ENCODE results near the gene CALM3.
"Not testable (repeated sequence)": the region's sequence is repeated elsewhere in the genome, so short reads cannot be mapped to it uniquely, and the experiment has no call there.

Gene CALM3

DNA sequence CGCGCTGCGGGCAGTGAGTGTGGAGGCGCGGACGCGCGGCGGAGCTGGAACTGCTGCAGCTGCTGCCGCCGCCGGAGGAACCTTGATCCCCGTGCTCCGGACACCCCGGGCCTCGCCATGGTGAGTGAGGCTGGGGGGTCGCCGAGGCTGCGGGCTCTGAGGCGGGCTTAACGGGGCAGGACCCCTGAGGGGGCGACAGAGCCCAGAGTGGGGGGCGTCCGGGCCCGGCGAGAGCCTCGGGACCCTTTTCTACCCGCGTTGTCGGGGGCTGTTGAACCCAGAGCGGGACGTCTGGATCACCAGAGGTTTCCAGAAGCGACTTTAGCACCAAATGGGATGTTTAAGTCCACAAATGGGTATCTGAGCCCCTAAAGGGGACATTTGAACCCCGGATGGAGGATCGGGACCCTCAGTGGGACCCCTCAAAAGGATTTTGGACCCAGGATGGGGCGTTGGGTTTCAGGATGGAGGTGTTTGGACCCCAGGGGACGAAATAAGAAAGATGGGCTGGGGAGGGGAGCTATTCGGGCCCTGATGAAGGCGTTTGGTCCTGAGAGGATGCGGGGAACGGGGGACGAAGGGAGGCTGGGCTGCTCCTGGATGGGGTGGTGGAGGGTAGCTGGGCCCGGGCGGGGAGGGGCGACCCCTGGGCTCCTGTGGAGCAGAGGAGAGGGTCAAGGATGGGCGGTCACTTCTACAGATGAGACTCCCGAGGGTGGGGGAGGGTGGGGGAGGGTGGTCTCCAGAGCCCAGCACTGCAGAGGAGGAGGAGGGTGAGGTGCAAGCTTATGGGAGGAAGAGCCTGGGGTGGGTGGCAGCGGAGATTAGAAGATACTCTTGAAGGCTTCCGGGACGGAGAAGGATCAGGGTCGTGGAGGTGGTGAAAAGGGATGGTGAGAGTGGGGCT is at the start of gene CALM3:
Gene CALM3, plus strand, starts transcription at position 13 of the 907 bp plus-strand sequence. Its CDS starts 105 bp downstream, at position 118.
- peak within 1 kb of the TSS; percentile 100 for H3K4me3 ChIP-seq (ENCODE audit: control insufficient read depth, low read depth, low read length)
- TF ChIP-seq, protein P1, sequence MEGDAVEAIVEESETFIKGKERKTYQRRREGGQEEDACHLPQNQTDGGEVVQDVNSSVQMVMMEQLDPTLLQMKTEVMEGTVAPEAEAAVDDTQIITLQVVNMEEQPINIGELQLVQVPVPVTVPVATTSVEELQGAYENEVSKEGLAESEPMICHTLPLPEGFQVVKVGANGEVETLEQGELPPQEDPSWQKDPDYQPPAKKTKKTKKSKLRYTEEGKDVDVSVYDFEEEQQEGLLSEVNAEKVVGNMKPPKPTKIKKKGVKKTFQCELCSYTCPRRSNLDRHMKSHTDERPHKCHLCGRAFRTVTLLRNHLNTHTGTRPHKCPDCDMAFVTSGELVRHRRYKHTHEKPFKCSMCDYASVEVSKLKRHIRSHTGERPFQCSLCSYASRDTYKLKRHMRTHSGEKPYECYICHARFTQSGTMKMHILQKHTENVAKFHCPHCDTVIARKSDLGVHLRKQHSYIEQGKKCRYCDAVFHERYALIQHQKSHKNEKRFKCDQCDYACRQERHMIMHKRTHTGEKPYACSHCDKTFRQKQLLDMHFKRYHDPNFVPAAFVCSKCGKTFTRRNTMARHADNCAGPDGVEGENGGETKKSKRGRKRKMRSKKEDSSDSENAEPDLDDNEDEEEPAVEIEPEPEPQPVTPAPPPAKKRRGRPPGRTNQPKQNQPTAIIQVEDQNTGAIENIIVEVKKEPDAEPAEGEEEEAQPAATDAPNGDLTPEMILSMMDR (conservative IDR thresholded peaks at IDR 0.05; ENCODE audit: control insufficient read depth, insufficient read depth, low read depth, low read length): no peak
- no peak for DNase-seq (ENCODE audit: low read depth)

DNA sequence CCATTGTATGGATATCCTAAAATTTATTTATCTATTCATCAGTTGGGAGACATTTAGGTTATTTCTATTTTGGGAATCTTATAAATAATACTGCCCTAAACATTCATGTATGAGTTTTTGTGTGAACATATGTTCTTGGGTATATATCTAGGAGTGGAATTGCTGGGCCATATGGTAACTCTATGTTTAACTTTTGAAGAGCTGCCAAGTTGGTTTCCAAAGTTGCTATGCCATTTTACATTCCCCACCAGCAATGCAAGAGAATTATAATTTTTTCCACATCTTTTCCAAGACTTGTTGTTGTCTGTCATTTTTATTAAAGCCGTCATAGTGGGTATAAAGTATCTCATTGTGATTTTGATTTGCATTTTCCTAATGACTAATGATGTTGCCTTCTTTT is 48.2 kb upstream of the CALM3 start:
- TF ChIP-seq, protein P1 (conservative IDR thresholded peaks at IDR 0.05; ENCODE audit: control insufficient read depth, insufficient read depth, low read depth, low read length): no peak
- no peak overlapping the region for H3K4me3 ChIP-seq (ENCODE audit: control insufficient read depth, low read depth, low read length)
- no peak for DNase-seq (ENCODE audit: low read depth)

DNA sequence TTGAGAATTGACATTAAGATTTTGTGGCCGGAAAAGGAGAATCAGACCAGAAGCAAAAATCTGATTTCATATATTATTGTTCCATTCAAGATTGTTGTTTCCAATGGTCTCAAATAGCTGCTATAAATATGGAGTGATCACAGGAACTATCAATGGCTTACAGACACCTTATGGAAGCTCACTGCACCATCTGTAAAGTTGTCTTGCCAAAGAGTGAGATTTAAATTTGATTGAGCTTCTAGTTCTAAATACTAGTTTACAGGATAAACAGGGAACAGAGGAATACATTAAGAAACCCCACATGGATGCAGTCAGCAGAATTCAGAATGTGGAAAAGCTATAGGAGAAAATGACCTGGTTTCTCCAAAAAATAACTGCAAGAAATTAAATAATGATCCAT is 47.0 kb upstream of the CALM3 start:
- DNase-seq (ENCODE audit: low read depth): no peak
- H3K4me3 ChIP-seq (ENCODE audit: control insufficient read depth, low read depth, low read length): no peak overlapping the region
- TF ChIP-seq, protein P1 (conservative IDR thresholded peaks at IDR 0.05; ENCODE audit: control insufficient read depth, insufficient read depth, low read depth, low read length): no peak

DNA sequence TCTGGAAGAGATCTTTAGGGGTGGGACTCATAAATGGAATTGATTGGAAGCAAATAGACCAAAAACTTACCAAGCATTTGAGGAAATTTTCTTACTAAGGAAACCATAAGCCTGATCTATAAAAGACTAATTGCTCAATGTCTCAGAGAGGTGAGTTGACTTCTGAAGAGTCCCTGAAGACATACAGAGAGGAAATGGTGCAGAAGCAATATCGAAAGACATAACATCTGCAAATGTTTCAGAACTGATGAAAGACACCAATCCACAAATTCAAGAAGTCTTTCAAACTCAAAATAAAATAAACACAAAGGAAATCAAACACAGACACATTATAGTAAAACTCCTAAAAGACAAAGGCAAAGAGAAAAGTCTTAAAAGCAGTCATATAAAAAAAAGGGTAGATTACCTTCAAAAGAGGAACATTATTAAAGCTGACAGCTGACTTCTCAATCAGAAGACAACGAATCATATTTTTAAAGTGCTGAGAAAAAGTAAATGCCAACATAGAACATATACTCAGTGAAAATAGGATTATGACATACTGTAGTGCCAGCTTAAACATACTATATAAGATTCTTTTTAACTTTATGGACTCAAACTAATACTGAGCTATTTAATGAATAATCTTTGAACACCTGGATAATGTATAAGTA is 45.4 kb upstream of the CALM3 start:
- DNase-seq (ENCODE audit: low read depth): no peak
- no peak overlapping the region for H3K4me3 ChIP-seq (ENCODE audit: control insufficient read depth, low read depth, low read length)
- TF ChIP-seq, protein P1 (conservative IDR thresholded peaks at IDR 0.05; ENCODE audit: control insufficient read depth, insufficient read depth, low read depth, low read length): no peak

DNA sequence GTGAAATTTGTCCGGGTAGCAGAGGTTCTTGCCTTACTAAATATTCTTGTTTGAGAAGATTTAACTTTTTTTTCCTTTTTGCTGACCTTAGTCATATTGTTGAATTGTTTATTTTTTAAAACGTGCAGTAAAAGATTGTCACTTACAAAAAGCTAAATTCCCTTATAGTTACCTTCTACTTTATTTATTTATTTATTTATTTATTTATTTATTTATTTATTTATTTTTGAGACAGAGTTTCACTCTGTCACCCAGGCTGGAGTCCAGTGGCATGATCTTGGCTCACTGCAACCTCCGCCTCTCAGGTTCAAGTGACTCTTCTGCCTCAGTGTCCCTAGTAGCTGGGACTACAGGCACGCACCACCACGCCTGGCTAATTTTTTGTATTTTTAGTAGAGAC is 44.7 kb upstream of the CALM3 start:
- not testable (repeated sequence) for H3K4me3 ChIP-seq (ENCODE audit: control insufficient read depth, low read depth, low read length); DNase-seq (ENCODE audit: low read depth)

DNA sequence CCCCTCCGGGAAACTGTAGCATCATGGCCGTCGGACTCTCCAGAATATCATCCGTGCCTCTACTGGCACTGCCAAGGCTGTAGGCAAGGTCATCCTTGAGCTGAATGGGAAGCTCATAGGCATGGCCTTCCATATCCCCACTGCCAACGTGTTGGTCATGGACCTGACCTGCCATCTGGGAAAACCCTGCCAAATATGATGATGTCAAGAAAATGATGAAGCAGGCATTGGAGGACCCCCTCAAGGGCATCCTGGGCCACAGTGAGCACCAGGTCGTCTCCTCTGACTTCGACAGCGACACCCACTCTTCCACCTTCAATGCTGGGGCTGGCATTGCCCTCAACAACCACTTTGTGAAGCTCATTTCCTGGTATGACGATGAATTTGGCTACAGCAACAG is 41.9 kb upstream of the CALM3 start:
- no peak for DNase-seq (ENCODE audit: low read depth)
- TF ChIP-seq, protein P1 (conservative IDR thresholded peaks at IDR 0.05; ENCODE audit: control insufficient read depth, insufficient read depth, low read depth, low read length): no peak
- no peak overlapping the region for H3K4me3 ChIP-seq (ENCODE audit: control insufficient read depth, low read depth, low read length)

DNA sequence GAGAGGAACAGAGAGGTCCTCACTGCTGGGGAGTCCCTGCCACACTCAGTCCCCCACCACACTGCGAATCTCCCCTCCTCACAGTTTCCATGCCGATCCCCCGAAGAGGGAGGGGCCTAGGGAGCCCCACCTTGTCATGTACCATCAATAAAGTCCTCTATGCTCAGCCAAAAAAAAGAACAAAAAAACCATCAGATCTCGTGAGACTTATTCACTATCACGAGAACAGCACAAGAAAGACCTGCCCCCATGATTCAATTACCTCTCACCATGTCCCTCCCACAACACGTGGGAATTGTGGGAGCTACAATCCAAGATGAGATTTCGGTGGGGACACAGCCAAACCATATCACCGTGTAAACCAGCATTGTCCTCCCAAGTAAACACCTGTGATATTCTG is 41.5 kb upstream of the CALM3 start:
- not testable (repeated sequence) for H3K4me3 ChIP-seq (ENCODE audit: control insufficient read depth, low read depth, low read length); DNase-seq (ENCODE audit: low read depth)

All from fibroblast of mammary gland (primary cell).